Ectodermal cell (in vitro differentiated cells): ENCODE data around the gene PAK1.

Experiments
- H3K27ac ChIP-seq: 2 replicates; pipeline ENCODE4 v1.7.0; 2013; ENCODE audit warnings: mild to moderate bottlenecking, low read depth, low read length; ENCODE audit not compliant: insufficient read depth, poor library complexity, severe bottlenecking
- H3K27me3 ChIP-seq: 2 replicates; pipeline ENCODE4 v1.7.0; 2013; ENCODE audit warnings: mild to moderate bottlenecking, low read length; ENCODE audit not compliant: insufficient read depth, control insufficient read depth, poor library complexity, severe bottlenecking
- H3K36me3 ChIP-seq: one replicate; pipeline ENCODE4 v1.7.0; 2013; ENCODE audit warnings: low read length; ENCODE audit not compliant: control insufficient read depth, insufficient read depth
- H3K4me1 ChIP-seq: one replicate; pipeline ENCODE4 v1.7.0; 2013; ENCODE audit warnings: low read length; ENCODE audit not compliant: control insufficient read depth, insufficient read depth
- H3K4me3 ChIP-seq: 2 replicates; pipeline ENCODE4 v1.7.0; 2013; ENCODE audit warnings: low read depth, low read length, control low read depth; ENCODE audit not compliant: insufficient read depth
- H3K9me3 ChIP-seq: 2 replicates; pipeline ENCODE4 v1.7.0; 2013; ENCODE audit warnings: mild to moderate bottlenecking, low read length, moderate library complexity; ENCODE audit not compliant: control insufficient read depth
- WGBS, 2 experiments: methylation state at CpG; one replicate each; pipeline ENCODE4 v1.1.7; 2013; ENCODE audit warnings: missing lambda C conversion rate in 2 of 2; 5-methylcytosine and 5-hydroxymethylcytosine counted together

Gene PAK1

GRCh38 chr11:77422687-77423086 is 51.2 kb downstream of the PAK1 start:
- H3K4me3 ChIP-seq: no peak overlapping the region
- no peaks in the 10 kb centered on the region for H3K4me1 ChIP-seq
- H3K9me3 ChIP-seq: no peaks in the 10 kb centered on the region
- no peaks in the 10 kb centered on the region for H3K27me3 ChIP-seq
- WGBS, 2 experiments: 100% methylated on average over 1 of the region's 1 CpG
- H3K36me3 ChIP-seq: no peaks in the 10 kb centered on the region
- H3K27ac ChIP-seq: no peak overlapping the region

GRCh38 chr11:77421041-77421723 is 52.7 kb downstream of the PAK1 start:
- no peaks in the 10 kb centered on the region for H3K4me1 ChIP-seq
- no peaks in the 10 kb centered on the region for H3K9me3 ChIP-seq
- H3K36me3 ChIP-seq: no peaks in the 10 kb centered on the region
- no peaks in the 10 kb centered on the region for H3K27me3 ChIP-seq
- H3K4me3 ChIP-seq: no peak overlapping the region
- WGBS, 2 experiments: 75 to 82% methylated on average over 2 of the region's 2 CpGs
- no peak overlapping the region for H3K27ac ChIP-seq

- no peak overlapping the region for H3K27ac ChIP-seq
- H3K4me1 ChIP-seq: no peaks in the 10 kb centered on the region
- 97% methylated on average over 3 of the region's 3 CpGs for WGBS, 2 experiments
- H3K36me3 ChIP-seq: no peaks in the 10 kb centered on the region
- H3K9me3 ChIP-seq: no peaks in the 10 kb centered on the region
- no peaks in the 10 kb centered on the region for H3K27me3 ChIP-seq
- H3K4me3 ChIP-seq: no peak overlapping the region
Measured at GRCh38 chr11:77418971-77419597, 54.8 kb downstream of the PAK1 start.

- Histone ChIP-seq H3K4me3 (no peak overlapping the region), H3K4me1 (no peaks in the 10 kb centered on the region), H3K9me3 (no peaks in the 10 kb centered on the region), H3K27ac (no peak overlapping the region), H3K27me3 (no peaks in the 10 kb centered on the region), H3K36me3 (no peaks in the 10 kb centered on the region)
- WGBS, 2 experiments: 86 to 91% methylated on average over 3 of the region's 3 CpGs
Measured at GRCh38 chr11:77418155-77418970, 55.5 kb downstream of the PAK1 start.

- Histone ChIP-seq H3K4me3 (no peak overlapping the region), H3K9me3 (no peaks in the 10 kb centered on the region), H3K4me1 (no peaks in the 10 kb centered on the region), H3K27ac (no peak overlapping the region), H3K36me3 (no peaks in the 10 kb centered on the region), H3K27me3 (no peaks in the 10 kb centered on the region)
- WGBS, 2 experiments: 97 to 100% methylated on average over 3 of the region's 3 CpGs
Measured at GRCh38 chr11:77416357-77416756, 57.5 kb downstream of the PAK1 start.

GRCh38 chr11:77413850-77414460 is 59.9 kb downstream of the PAK1 start:
- H3K4me3 ChIP-seq: no peak overlapping the region
- no peak overlapping the region for H3K27ac ChIP-seq
- WGBS, 2 experiments: 66 to 76% methylated on average over 2 to 3 of the region's 3 CpGs
- peaks cover 5% of the 10 kb centered on the region for H3K4me1 ChIP-seq
- no peaks in the 10 kb centered on the region for H3K27me3 ChIP-seq
- H3K36me3 ChIP-seq: no peaks in the 10 kb centered on the region
- H3K9me3 ChIP-seq: no peaks in the 10 kb centered on the region

GRCh38 chr11:77412814-77413213 is 61.1 kb downstream of the PAK1 start:
- Histone ChIP-seq H3K27ac (no peak overlapping the region), H3K4me1 (peaks cover 5% of the 10 kb centered on the region), H3K36me3 (no peaks in the 10 kb centered on the region), H3K4me3 (no peak overlapping the region), H3K9me3 (no peaks in the 10 kb centered on the region), H3K27me3 (no peaks in the 10 kb centered on the region)
- 71 to 74% methylated on average over 3 to 5 of the region's 5 CpGs for WGBS, 2 experiments

GRCh38 chr11:77411717-77412441 is 62.0 kb downstream of the PAK1 start:
- Histone ChIP-seq H3K4me1 (peaks cover 5% of the 10 kb centered on the region), H3K27me3 (no peaks in the 10 kb centered on the region), H3K9me3 (no peaks in the 10 kb centered on the region), H3K4me3 (peak overlapping the region; percentile 56), H3K36me3 (no peaks in the 10 kb centered on the region), H3K27ac (no peak overlapping the region)
- 1 to 2% methylated on average over 30 to 33 of the region's 33 CpGs for WGBS, 2 experiments

- Histone ChIP-seq H3K9me3 (no peaks in the 10 kb centered on the region), H3K4me3 (peak overlapping the region; percentile 56), H3K27me3 (no peaks in the 10 kb centered on the region), H3K36me3 (no peaks in the 10 kb centered on the region), H3K4me1 (peaks cover 5% of the 10 kb centered on the region), H3K27ac (no peak overlapping the region)
- 11 to 12% methylated on average over 6 of the region's 6 CpGs for WGBS, 2 experiments
Measured at GRCh38 chr11:77411137-77411707, 62.7 kb downstream of the PAK1 start.
